Measurements from ENCODE around the gene NCBP1. TPM values are rescaled to one million over a fixed set of nuclear protein-coding genes. Genes with fewer than 3 reads are reported as not detected.
"Not testable (repeated sequence)": the region's sequence is repeated elsewhere in the genome, so short reads cannot be mapped to it uniquely, and the experiment has no call there.

Gene NCBP1
- total RNA-seq, result 10 to 100 TPM; 45.9 to 49.0 TPM

DNA sequence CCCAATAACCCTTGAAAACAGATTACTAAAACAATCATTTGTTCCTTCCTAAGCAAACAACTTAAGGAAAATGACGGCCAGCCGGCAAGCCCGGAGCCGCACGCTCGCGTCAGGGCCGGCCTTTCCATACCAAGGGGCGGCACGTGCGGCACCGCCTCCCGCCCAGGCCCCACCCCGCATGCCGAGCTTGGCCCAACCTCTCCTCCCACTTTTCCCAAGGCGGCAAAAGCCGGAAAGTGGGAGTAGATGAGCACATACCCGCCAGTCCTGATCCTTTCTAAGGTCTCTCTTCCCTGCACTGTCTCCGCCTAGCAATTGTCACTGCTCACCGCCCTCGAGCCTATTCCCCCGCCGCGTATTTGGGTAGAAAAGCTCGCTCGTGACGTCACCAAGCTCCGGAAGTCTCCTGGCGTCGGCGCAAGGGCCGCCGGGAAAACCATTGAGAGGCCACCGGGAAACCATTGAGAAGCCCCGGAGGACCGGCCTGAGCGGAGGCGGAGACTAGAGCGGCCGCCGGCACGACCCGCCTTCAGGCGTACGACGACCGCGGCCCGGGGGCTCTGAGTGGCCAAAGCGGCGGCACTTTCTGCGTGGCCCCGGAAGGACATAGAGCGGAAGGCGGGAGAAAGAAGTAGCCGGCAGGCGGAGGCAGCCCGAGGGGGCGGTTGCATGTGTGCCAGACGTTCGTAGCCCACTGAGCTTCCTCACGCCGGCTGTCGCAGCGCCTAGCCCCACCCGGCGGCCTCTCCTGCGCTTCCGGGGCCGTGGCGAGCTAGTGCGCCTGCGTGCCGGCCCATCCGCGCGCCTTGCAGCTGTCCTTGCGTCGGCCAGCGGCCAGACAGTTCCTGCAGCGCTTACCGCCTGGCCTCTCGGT is at the start of gene NCBP1, which contains the start of gene TSTD2:
Gene NCBP1 (plus strand): TSS at position 837 of the 874 bp plus-strand sequence. CDS start 61 bp downstream, outside the sequence.
Gene TSTD2 (minus strand): TSS at position 384 of the 874 bp plus-strand sequence. CDS start 5,806 bp downstream, outside the sequence.
- H3K4me3 Mint-ChIP-seq, result peak within 1 kb of the TSS; percentile 89
- H3K9me3 Mint-ChIP-seq, result no peaks in the 10 kb centered on the region
- peak; percentile 97 for DNase-seq
- H3K4me1 Mint-ChIP-seq, result peaks cover 45% of the 10 kb centered on the region
- H3K27ac Mint-ChIP-seq, result peak within 1 kb of the TSS; percentile 100
- peaks cover 18% of the 10 kb centered on the region for H3K36me3 Mint-ChIP-seq
- H3K27me3 Mint-ChIP-seq, result no peaks in the 10 kb centered on the region

DNA sequence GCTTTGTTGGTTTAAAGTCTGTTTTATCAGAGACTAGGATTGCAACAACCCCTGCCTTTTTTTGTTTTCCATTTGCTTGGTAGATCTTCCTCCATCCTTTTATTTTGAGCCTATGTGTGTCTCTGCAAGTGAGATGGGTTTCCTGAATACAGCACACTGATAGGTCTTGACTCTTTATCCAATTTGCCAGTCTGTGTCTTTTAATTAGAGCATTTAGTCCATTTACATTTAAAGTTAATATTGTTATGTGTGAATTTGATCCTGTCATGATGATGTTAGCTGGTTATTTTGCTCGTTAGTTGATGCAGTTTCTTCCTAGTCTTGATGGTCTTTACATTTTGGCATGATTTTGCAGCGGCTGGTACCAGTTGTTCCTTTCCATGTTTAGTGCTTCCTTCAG is 48.8 kb upstream of the NCBP1 start:
- H3K27ac Mint-ChIP-seq, H3K4me1 Mint-ChIP-seq, H3K27me3 Mint-ChIP-seq, DNase-seq, H3K9me3 Mint-ChIP-seq, H3K4me3 Mint-ChIP-seq: not testable (repeated sequence)
- peaks cover 14% of the 10 kb centered on the region for H3K36me3 Mint-ChIP-seq

- not testable (repeated sequence) for H3K4me3 Mint-ChIP-seq, H3K4me1 Mint-ChIP-seq, DNase-seq, H3K27me3 Mint-ChIP-seq, H3K9me3 Mint-ChIP-seq, H3K27ac Mint-ChIP-seq
- H3K36me3 Mint-ChIP-seq, result peaks cover 14% of the 10 kb centered on the region
These were observed 46.7 kb upstream of the NCBP1 start for GRCh38 chr9:97586909-97587308.

DNA sequence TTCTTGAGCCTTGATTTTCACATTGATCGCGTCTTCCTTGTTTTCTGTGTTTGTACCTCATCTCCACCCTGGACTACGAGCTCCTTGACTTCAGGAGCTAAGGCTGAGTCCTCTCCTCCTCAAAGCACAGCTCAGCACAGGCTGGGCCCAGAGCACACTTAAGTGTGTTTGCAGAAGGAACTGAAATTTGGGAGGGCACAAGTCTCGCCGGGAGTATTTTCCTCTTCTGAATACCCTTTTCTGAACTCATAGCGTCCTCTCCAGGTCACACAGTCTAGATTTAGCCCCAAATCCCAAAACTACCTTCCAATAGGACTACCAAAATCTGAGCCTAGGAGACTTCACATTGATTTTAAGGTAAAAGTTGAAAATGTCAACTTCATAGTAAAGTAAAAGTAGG is 42.1 kb upstream of the NCBP1 start:
- H3K27ac Mint-ChIP-seq, result no peak overlapping the region
- no peak for DNase-seq
- H3K27me3 Mint-ChIP-seq, result peaks cover 3% of the 10 kb centered on the region
- peaks cover 11% of the 10 kb centered on the region for H3K36me3 Mint-ChIP-seq
- H3K9me3 Mint-ChIP-seq, result peaks cover 6% of the 10 kb centered on the region
- H3K4me3 Mint-ChIP-seq, result no peak overlapping the region
- H3K4me1 Mint-ChIP-seq, result no peaks in the 10 kb centered on the region

DNA sequence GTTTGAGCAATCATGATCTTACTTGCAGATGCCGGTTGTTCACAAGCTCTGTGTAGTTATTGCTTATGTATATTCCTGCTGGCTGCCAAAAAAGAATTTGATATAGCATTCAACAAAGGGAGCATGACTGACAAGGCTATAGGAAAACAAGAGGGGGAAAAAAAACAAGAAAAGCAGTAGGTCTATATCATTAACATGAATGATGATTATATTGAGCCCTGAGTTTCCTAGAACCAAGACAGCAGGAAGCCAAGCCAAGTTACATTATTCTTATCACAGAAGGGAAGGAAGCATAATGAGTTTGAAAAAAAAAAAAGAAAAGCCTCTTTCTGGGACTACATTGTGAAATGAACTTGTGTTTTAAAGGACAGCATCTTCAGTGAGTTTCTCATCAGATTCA is 41.5 kb upstream of the NCBP1 start:
- Mint-ChIP-seq H3K27ac (no peak overlapping the region), H3K4me3 (no peak overlapping the region), H3K27me3 (peaks cover 3% of the 10 kb centered on the region), H3K9me3 (peaks cover 2% of the 10 kb centered on the region), H3K36me3 (peaks cover 7% of the 10 kb centered on the region), H3K4me1 (peaks cover 2% of the 10 kb centered on the region)
- DNase-seq, result no peak

- Mint-ChIP-seq H3K36me3 (no peaks in the 10 kb centered on the region), H3K27ac (no peak overlapping the region), H3K9me3 (no peaks in the 10 kb centered on the region), H3K27me3 (peaks cover 3% of the 10 kb centered on the region), H3K4me3 (no peak overlapping the region), H3K4me1 (peaks cover 9% of the 10 kb centered on the region)
- DNase-seq, result no peak
These were observed 39.7 kb upstream of the NCBP1 start for GRCh38 chr9:97593960-97594359.

GRCh38 chr9:97594381-97594921 is 39.2 kb upstream of the NCBP1 start:
- H3K4me1 Mint-ChIP-seq, result peaks cover 10% of the 10 kb centered on the region
- DNase-seq, result no peak
- peaks cover 3% of the 10 kb centered on the region for H3K27me3 Mint-ChIP-seq
- no peaks in the 10 kb centered on the region for H3K9me3 Mint-ChIP-seq
- no peak overlapping the region for H3K4me3 Mint-ChIP-seq
- H3K27ac Mint-ChIP-seq, result no peak overlapping the region
- H3K36me3 Mint-ChIP-seq, result no peaks in the 10 kb centered on the region

DNA sequence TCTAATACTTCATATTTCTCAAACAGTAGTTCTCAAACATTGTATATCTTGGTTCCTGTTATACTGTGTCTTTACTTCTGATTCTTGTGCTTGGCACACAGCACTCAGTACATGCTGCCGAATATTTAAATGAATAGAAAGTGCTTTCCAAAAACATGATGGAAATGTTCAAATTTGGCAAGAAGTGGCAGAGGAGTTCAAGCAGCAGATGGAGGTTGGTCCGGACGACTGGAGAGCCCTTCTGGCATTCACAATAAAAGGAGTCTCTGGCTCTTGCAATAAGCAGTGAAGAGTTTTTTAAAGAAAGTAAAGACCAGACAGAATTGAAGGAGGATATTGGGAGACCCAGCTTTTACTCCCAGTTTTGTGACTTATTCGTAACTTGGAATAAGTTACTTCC is 36.7 kb upstream of the NCBP1 start:
- Mint-ChIP-seq H3K36me3 (no peaks in the 10 kb centered on the region), H3K4me1 (peaks cover 10% of the 10 kb centered on the region), H3K4me3 (no peak overlapping the region), H3K9me3 (no peaks in the 10 kb centered on the region), H3K27ac (no peak overlapping the region), H3K27me3 (peaks cover 3% of the 10 kb centered on the region)
- DNase-seq, result no peak

DNA sequence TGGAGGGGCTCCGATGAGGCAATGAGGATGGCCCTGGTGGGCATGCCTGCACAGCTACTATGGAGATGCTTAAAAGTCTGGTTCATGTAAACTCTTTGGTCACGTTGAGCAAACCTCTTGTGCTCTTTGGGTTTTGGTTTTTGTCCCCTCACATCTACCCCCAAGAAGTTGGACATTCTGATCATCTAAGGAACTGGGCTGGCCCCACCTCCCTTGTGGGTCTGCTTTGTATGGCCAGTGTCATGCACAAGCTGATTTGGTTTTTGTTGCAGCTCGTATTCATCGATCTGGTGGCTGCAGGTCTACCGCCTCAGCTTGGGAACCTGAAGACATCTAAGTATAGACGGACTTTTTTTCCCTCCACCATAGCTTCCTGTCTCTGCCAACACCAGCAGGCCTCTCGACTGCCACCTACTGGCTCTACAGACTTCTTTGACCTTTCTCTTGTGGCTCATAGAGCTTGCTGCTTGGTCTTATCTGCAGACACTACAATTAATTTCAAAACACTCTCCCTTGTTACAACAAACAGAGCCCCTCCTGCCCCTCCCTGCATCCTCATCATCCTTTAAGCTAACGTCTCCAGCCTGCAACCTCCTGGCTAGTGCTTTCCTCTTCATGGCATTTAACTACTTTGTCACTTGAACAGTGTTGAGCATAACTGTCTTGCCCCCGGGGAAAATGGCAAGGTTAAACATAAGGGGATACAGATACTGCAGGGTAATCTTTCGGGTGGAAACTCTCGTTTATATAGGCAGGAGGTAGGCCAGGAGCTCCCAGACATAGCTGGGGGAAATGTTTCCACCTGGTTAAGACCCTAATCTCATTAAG is 34.9 kb upstream of the NCBP1 start:
- H3K36me3 Mint-ChIP-seq, result peaks cover 4% of the 10 kb centered on the region

GRCh38 chr9:97599314-97599846 is 34.2 kb upstream of the NCBP1 start:
- peaks cover 10% of the 10 kb centered on the region for H3K4me1 Mint-ChIP-seq
- H3K36me3 Mint-ChIP-seq, result peaks cover 4% of the 10 kb centered on the region
- H3K27me3 Mint-ChIP-seq, result peaks cover 3% of the 10 kb centered on the region
- no peaks in the 10 kb centered on the region for H3K9me3 Mint-ChIP-seq
- DNase-seq, result no peak
- no peak overlapping the region for H3K4me3 Mint-ChIP-seq
- no peak overlapping the region for H3K27ac Mint-ChIP-seq

More for the DNA sequence above, 34.9 kb upstream of the NCBP1 start:
- Mint-ChIP-seq H3K4me3 (no peak overlapping the region), H3K27me3 (peaks cover 3% of the 10 kb centered on the region), H3K4me1 (peaks cover 10% of the 10 kb centered on the region), H3K27ac (no peak overlapping the region), H3K9me3 (no peaks in the 10 kb centered on the region)
- peak; percentile 64 for DNase-seq

- no peak overlapping the region for H3K27ac Mint-ChIP-seq
- no peak for DNase-seq
- no peaks in the 10 kb centered on the region for H3K9me3 Mint-ChIP-seq
- H3K4me1 Mint-ChIP-seq, result peaks cover 10% of the 10 kb centered on the region
- no peak overlapping the region for H3K4me3 Mint-ChIP-seq
- H3K27me3 Mint-ChIP-seq, result peaks cover 3% of the 10 kb centered on the region
- H3K36me3 Mint-ChIP-seq, result peaks cover 4% of the 10 kb centered on the region
These were observed 32.9 kb upstream of the NCBP1 start for GRCh38 chr9:97600531-97601227.

GRCh38 chr9:97601228-97601898 is 32.3 kb upstream of the NCBP1 start:
- no peak for DNase-seq
- H3K27ac Mint-ChIP-seq, result no peak overlapping the region

DNA sequence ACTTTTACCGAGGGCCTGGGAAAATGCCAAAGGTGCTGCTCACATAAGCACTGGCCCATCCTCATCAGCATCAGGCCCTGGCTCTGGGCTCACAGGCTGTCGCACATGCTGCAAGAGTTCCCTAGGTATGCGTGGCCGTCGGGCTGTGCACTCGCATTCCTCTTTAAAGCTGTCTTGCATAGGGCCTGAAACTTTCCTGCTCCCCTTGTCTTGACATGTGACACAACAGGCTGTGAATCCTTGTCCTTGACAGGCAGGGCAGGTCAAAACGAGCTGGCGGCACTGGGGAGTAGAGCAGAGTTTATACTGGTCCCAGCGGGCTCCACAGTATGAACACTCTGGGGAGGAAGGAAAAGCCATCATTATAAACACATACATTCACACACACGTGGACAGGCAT is 31.2 kb upstream of the NCBP1 start:
- Mint-ChIP-seq H3K4me1 (peaks cover 7% of the 10 kb centered on the region), H3K27me3 (no peaks in the 10 kb centered on the region), H3K36me3 (peaks cover 9% of the 10 kb centered on the region), H3K4me3 (no peak overlapping the region), H3K27ac (no peak overlapping the region), H3K9me3 (no peaks in the 10 kb centered on the region)
- no peak for DNase-seq

More at GRCh38 chr9:97601228-97601898, 32.3 kb upstream of the NCBP1 start:
- Mint-ChIP-seq H3K9me3 (no peaks in the 10 kb centered on the region), H3K36me3 (peaks cover 4% of the 10 kb centered on the region), H3K4me1 (peaks cover 10% of the 10 kb centered on the region), H3K27me3 (no peaks in the 10 kb centered on the region), H3K4me3 (no peak overlapping the region)

All from activated naive CD8-positive, alpha-beta T cell treated with anti-CD3 and anti-CD28 coated beads for 36 hours (primary cell).